ENCODE results near the gene FRS3.
"Not testable (repeated sequence)": the region's sequence is repeated elsewhere in the genome, so short reads cannot be mapped to it uniquely, and the experiment has no call there.

Gene FRS3

DNA sequence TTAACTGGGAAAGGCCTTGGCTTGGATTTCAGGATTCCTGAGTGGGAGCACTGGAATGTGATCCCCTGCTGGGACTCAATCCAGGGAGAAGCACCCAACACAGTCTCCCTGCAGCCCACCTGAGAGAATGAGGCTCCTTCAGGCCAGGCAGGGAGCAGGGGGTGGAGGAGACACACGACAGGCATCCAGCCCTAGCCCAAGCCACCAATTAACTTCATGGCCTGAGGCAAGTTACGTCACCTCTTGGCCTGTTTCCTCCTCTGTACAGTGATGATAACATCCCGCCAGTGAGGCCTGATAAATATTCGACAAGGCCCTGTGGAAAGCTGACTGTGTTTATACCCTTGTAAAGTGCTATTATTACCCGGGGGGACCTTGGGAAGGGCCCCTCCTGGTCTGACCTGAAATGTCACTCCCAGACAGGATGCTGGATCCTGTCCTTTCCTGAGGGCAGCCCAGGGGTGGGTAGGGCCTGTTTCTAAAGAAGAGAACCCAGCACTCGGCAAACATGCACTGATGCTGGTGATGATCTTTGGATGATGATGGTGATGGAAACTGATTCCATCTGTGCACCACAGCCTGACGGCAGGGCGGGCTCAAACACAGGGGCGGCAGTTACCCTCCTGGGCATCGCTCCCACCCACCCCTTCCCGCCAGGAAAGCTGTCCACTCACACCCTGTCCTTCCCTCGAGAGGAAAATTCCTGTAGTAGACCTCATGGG is 12.4 kb downstream of the FRS3 start:
- peak; percentile 73 for DNase-seq

DNA sequence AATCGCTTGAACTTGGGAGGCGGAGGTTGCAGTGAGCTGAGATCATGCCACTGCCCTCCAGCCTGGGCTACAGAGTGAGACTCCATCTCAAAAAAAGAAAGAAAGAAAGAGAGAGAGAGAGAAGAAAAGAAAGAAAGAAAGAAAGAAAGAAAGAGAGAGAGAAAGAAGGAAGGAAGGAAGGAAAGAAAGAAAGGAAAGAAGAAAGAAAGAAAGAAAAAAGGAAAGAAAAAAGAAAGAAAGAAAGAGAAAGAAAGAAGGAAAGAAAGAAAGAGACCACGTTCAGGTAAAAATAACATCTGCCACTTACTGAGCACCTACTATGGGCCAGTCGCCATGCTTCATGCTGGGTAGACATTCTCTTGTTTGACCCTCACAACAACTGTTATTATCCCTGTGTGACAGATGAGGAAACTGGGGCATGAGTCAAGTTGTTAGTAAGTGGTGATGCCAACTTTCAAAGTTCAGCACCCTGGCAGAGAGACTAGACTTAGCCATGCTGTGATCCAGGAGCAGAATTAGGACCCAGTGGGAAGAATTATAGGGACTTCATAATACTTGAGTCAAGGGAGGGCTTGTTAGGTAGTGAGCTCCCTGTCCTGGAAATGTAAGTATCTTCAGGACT is 13.5 kb downstream of the FRS3 start:
- not testable (repeated sequence) for DNase-seq

DNA sequence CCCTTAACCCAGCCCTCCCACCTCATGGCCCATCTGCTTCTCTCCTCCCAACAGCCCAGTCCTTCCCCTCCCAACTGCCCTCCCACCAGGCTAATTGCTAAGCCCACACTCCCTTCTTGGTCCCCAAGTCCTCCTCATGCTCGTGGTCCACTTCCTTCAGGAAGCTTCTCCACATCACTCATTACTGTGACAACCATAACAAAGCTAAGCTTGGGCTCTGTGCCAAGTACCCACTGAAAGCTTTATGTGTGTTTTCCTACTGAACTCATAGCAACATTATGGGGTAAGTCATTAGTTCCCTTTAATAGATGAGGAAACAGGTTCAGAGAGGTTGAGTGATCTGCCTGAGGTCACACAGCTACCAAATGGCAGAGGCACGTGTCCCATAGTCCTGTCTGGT is 16.2 kb downstream of the FRS3 start:
- DNase-seq, result no peak

DNA sequence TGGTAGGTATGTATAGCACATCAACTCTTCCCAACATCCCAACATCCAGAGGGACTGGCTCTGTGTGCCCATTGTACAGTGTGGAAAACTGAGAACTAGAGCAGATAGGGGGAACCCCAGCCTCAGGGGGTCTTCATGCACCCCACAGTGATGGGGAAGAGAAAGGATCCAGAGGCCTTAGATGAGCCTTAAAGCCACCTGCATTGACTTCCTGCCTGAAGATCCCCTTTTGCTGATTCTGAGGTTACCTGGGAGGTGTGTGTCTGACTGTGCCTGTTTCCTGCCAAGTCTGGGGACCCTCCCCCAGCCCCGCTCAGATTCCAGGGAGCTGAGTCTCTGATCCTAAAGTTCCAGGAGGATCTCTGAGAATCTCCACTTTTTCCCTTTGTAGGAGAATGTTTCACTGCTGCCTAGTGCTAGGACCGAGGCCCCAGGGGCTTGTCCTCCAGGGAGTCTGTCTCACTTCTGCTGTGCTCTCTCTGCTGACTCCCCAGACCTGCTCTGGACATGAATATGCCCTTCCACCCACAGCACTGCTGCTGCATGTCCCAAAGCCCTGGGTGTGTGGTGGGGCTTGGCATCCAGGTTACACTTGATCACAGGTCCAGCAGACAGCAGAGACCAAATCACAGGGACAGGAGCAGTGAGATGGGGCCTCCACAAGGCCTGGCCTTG is 19.7 kb downstream of the FRS3 start:
- no peak for DNase-seq

DNA sequence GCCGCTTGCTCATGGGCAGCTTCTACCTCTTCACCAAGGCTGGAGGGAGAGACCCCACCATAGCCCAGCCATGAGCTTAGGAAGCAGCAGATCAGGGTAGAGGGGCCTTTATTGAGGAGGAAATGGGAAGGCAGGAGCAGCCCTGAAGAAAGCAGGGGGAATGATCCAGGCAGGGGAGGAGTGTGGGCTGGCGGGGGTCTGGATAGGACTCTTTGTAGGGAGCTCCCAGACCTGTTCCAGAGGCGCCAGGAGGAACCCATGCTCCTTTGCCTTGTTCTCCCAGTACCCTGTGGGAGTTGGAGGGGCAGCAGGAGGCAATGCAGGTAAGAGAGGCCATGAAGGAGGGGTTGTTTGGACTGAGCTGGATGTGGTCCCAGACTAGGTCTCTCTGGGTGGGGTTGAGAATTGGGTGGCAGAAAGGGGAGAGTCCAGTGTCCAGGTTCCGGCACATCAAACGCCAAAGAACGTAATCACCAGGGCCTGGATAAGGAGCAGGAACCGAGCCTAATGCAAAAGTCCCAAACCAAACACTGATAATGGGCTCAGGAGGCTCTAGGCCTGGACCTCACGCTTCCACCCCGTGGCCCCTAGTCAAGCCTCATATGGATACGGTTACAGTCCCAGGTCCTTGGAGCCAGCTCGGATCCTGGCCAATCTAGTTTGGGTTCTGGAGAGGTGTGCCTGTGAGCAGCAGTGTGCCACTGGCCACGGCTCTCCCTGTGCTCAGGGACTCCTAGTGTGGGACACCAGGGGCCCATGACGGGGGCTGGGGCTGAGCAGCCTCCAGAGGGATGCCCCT is 20.4 kb downstream of the FRS3 start:
- DNase-seq, result no peak

DNA sequence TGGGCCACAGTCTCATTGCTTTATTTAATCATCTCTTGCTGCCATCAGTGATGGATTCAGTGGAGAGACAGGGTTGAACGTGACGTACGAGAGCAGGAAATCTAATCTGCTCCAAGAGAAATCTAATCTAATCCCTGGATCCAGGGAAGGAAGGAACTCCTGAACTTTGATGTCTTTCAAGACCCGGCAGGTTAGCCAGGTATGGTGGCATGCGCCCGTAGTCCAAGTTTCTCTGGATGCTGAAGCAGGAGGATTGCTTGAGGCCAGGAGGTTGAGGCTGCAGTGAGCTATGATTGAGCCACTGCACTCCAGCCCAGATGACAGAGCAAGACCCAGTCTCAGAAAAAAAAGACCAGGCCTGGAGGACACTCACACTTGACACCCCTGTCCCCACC is 21.1 kb downstream of the FRS3 start:
- no peak for DNase-seq

DNA sequence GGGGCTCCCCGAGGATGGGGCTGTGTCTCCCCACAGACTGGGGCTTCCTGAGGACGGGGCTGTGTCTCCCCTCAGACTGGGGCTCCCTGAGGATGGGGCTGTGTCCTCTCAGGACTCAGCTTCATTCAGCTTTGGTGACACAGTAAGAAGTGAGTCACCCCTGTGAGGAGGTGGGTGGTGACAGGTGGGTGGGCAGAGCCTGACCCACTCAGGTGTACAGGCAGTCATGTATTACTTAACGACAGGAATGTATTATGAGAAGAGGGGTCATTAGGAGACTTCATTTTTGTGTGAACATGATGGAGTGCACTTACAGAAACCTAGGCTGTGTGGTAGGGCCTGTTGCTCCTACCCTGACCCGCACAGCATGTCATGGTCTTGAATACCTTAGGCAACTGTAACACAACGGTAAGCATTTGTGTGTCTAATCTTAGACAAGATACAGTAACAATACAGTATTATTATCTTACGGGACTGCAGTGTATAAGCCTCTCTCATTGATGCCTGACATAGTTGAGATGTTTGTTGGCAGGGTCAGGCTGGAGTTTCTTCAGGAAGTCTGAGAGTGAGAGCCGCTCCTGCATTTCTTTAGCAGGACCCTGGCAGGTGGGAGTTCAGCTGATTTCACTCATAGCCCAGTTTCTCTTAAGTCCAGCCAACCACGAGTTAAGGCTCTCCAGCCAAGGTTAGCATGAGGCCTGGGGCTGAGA is 21.6 kb downstream of the FRS3 start:
- no peak for DNase-seq

DNA sequence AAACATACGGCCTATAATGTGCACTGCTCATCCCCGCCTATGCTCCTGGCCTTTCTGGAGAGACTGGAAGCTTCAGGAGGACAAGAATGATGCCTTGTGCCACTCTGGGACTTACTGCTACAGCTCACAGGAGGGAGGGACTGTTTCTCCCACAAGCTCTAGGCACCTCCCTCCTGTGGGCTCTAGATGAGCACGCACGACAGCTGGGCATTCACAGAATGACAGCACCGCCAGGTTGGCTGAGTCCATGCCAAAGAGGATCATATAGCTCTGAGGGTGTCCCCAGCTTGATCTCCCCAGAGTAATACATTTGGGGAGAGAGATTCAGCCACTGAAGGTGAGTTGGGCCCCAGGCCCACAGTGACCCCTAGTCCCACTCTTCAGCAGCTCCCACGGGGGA is 22.4 kb downstream of the FRS3 start:
- DNase-seq, result no peak

DNA sequence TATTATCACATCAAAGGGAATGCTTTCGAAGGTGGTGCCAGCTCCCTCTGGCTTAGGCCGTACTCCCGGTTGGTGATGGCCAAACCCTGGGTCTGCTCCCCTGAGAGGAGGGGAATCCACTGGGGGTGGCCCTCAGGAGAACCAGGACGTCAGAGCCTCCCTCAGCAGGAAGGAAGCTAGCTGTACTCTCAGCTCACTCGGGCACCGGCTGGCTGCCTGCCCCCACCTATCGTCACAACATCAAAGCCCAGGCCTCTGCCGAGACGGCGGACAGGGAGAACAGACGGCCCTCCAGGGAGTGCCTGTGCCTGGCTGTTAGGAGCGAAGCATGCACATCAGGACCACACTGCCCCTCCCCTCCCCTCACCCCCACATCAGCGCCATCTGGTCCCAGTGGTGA is 23.3 kb downstream of the FRS3 start:
- no peak for DNase-seq

DNA sequence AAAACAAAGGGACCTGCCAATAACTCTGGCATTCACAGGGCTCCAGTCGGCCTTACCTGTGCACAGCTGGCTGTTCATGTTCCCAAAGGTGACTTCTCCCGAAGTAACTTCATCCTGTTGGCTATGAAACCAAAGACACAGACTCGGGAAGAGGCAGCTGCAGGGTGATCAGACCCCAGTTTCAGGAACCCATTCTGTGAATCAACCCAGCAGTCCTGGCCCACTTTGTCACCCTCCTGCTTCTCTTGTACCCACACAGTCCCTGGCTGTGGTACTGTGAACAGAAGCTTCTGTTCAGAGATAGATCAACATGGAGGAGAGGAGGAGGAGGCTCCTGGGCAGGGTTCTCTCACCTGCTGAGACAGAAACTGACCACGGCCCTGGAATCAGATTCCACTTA is 23.8 kb downstream of the FRS3 start:
- no peak for DNase-seq

DNA sequence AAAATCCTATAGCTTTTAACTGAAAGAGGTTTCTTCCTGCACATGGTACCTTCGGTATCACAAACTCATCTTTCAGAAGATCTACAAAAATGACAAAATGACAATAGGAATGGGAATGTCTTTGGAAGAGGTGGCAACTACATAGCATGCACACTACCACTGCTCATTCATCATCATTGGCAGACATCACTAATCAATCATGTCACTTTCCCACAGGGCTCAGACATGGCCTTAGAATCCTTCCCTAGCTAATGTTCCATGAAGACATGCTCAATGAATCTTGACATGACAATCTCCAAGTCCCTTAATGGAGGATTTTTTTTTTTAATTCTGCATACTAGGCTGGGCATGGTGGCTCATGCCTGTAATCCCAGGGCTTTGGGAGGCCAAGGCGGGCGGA is 29.3 kb downstream of the FRS3 start:
- DNase-seq, result no peak

DNA sequence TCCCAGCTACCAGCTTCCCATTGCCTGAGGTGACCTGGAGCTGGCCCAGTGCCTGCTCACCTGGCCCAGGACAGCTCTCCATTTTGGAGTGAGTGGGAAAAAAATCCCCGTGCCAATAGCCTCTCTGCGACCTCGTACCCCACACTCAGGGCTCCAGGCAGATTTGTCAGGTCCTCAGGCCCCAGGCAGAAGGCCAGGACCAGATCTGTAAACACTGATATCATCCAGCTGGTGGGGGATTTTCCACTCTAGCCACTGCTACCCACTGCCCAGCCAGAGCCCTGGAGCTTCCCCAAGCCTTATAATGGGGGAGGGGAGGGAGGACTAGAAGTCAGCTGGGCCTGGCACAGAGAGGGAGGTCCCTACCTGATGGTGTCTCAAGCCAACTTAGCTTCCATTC is 31.2 kb downstream of the FRS3 start:
- no peak for DNase-seq

DNA sequence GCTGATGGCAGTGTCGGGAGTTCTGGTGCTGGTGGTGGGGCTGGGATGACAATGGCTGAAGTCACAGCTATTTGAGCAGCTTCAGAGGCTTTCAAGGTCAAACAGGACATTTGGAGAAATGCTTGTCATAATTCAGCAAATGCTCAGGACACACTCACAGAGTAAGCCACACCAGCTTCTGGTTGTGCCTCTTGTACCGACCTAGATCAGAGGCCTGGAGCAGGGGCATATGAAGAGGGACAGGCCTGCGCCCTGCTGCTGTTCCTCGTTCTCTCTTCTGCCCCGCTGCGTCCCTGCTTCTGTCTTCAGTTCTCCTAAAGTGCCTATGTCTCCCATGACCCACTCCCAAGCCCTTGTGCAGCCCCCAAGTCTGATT is 31.6 kb downstream of the FRS3 start:
- DNase-seq, result no peak

DNA sequence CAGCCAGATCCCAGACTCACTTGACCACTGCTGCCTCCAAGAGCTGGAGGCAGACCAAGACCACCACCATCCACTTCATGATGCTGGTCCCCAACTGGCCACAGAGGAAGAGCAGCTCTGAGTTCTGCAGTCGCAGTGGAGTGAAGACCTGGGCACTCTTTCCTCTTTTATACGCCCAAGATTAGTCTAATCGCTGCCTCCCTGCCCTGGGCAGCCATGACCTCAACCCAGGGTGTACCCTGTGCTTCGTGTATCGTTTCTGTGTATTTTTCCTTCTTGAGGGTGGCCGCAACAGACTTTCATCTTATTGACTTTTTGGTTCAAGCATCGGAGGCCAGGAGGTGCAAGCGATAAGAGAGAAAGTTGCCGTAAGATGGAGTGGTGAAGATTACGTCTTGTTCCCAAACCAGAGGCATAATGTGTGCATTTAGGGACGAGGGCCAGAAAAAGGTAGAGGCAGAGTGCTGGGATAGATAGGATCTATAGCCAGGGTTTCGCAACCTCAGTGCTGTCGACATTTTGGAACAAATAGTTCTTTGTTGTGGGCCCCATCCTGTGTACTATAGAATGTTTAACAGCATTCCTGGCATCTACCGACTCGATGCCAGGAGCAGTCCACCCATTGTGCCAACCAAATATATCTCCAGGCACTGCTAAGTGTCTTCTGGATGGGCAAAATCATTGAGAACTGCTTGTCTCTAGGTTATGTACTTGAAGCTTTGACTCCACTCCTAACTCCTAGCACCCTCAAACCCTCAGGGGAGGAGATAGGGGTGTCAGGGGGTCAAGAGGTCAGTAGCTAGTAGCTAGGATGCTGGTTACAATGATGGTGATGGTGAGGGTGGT is 32.2 kb downstream of the FRS3 start, which contains the start of gene PGC:
PGC (minus strand) TSS at position 142 of the 846 bp plus-strand sequence; CDS start at position 79, 63 bp downstream.
- DNase-seq, result no peak

DNA sequence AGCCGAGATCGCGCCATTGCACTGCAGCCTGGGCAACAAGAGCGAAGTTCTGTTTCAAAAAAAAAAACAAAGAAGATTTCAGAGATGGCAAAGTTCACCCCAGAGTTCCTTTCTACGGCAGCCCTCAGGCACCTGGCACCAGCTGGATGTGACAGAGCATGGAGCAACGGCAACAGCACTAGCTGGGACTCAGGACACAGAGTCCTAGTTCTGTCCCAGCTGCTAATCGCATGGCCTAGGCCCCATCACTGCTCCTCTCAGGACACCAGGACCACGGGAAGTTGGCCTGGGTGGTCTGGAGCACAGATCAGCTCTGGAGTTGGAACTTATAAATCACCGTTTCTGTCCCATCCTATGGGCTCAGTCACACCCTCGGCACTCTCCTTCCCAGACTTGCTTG is 33.6 kb downstream of the FRS3 start:
- no peak for DNase-seq

DNA sequence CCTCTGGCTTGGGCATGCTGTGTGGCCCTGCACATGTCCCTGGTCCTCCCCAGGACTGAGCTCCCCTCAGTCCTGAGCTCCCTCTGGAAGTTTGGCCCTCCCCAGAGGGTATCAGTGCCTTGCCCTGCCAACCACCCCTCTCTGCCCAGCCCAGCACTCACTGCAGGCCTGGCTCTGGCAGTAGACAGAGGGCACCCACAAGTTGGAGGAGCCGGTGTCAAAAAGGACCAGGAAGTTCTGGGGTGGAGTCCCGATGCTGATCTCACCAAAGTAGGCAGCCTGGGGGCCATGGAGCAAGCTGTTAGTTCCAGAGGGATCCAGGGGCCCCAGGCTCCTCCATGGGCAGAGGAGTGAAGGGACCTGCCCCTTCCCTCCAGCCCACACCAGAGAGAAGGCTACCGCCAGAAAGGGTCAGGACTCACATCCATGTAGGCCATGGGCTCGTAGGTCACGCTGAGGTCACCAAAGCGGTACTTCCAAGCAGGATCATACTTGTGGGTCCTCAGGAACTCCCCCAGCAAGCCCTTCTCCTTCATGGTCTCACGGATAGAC is 35.4 kb downstream of the FRS3 start:
- no peak for DNase-seq

DNA sequence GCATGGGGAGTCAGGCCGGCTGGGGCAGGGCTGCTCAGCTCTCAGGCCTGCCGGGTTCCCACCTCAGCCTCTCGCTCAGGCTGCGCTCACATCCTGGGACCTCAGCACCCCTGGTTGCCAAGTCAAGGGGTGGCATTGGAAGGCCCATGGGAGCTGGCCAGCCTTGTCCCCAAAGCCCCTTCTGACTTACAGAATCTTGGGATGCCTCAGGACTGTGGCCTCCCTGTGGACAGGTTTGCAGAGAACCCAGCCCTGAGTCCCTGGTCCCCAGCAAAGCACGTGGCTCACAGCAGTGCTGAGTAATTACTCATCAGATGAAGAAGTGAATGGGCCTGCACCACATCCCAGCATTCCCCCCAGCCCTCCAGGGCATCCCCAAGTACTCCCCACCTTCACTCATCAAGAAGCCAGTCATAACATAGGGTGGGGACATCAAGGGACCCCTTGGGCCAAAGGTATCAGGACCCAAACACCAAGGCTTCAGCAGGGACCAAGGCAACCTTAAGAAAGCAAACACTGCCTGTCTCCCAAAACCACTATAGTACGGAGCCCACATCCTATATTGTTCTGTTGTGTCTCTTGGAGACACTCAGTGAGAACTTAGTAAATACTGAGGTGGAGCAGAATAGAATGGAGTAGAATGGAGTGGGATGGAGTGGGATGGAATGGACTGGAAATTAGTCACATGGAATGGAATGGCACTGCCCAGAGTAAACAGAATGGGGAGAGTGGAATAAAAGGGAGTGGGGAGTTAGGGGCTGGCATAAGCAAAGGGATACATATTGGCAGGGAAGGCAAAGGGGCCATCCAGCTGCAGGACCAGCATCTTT is 36.1 kb downstream of the FRS3 start:
- DNase-seq, result no peak

DNA sequence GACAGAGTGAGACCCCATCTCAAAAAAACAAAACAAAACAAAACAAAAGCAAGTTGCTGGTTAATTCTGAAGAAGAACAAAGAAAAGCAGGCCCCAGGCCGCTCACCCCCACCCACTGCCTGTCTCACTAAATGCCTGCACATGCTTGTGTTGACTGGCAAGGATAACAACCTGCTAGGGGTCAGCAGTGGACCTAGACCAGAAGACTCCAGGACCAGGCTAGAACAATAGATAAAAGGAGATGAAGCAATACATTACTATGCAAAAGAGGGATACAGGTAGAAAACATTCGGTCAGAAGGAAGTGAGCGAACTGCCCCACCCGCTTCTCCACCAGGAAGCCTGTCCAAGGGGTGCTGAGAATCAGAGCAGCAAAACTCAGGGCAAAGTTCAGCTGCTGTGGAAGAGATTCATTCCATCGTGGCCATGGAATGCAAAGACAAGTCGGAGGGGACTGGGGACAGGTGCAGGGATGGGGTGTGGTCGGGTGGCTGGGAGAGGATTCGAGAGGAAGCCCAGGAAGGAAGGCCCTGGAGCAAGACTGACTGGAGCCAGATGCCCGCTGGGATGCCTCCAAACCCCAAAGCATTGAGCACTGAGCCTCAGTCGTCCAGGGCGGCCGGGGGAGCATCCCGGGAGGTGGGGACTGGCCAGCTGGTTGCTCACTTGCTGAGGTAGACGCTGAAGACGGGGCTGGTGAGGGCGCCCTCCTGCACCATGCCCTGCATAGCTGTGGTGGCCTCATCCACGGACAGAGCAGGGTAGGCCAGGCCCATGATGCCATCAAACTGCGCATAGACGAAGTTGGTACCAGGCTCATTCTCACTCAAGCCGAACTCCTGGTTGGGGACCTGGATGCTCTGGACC is 37.8 kb downstream of the FRS3 start:
- no peak for DNase-seq

DNA sequence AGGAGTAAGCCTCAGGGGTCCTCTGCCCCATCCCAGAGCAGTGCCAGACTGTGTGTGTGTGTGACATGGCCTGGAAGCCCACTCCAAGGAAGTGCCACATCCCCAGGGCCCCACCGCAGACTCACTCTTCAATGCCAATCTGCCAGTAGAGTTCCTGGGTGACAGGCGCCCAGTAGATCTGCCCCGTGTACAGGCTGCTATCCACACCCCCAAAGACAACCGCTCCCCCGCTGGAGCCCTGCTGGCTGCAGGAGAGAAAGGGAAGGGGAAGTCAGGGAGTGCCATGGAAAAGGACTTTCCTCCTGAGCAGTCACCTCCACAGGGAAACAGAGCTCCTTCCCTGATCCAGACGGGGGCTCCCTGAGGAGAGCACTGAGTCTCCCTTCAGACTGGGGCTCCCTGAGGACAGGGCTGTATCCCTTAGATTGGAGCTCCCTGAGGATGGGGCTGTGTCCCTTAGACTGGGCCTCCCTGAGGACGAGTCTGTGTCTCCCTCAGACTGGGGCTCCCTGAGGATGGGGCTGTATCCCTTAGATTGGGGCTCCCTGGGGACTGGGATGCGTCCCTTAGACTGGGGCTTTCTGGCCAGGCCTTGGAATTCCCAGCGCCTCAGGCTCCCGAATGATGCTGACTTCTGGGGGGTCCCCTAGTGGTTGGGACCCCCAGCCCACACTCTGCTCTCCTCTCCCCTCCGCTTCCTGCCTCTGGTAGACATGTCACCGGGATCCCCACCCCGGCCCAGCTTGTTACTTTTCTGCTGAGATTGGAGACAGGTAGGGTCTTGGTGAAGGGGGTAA is 39.1 kb downstream of the FRS3 start:
- no peak for DNase-seq
